ENCODE results near the gene PALM. TPM values are rescaled to one million over a fixed set of nuclear protein-coding genes. Genes with fewer than 3 reads are reported as not detected.

PALM gene
- total and polyA plus RNA-seq, 10 of the 15 experiments (the other 5 are each of a cell fraction or from before 2014, with no cell fraction given) = 0.09 to 0.95 (median 0.23) TPM; not detected in 2

- Histone ChIP-seq H3K79me2 (ENCODE audit: control insufficient read depth, insufficient read depth, low read length) (no peaks in the 10 kb centered on the region), H3K4me2 (ENCODE audit: control insufficient read depth, insufficient read depth) (no peak overlapping the region), H3K27ac (ENCODE audit: control insufficient read depth, insufficient read depth) (no peak overlapping the region), H3K36me3 (ENCODE audit: control insufficient read depth in 2 of 2, insufficient read depth in 2 of 2, low read length in 1 of 2) (no peaks in the 10 kb centered on the region), H4K20me1 (ENCODE audit: control insufficient read depth, insufficient read depth) (no peaks in the 10 kb centered on the region), H3K9ac (ENCODE audit: control insufficient read depth, insufficient read depth, low read length) (no peak overlapping the region), H3K9me3 (replicated peaks; ENCODE audit: control insufficient read depth, insufficient read depth, low read length) (no peaks in the 10 kb centered on the region), H3K27me3 (replicated peaks in 1 of 2; ENCODE audit: control insufficient read depth in 2 of 2, insufficient read depth in 2 of 2, low read length in 1 of 2) (no peaks in the 10 kb centered on the region), H3K4me1 (ENCODE audit: control insufficient read depth, insufficient read depth, low read length) (no peaks in the 10 kb centered on the region), H3K4me3 (no peak overlapping the region), H2AFZ (ENCODE audit: control insufficient read depth, low read depth, low read length) (no peak overlapping the region)
- DNase-seq (ENCODE audit: low read depth, low spot score) (no peak), ATAC-seq (peak; percentile 77), FAIRE-seq (no peak)
- intact Hi-C loops (cut with micrococcal nuclease; ENCODE audit: unreplicated experiment) = loop anchor here (2.0 kb wide), 1 partner anchor 91 kb away; no protein-coding TSS in a partner anchor
- ChIA-PET RAD21 (ENCODE audit: unreplicated experiment) (interaction anchor here (2.7 kb wide), 1 partner anchor 213 kb away, joined by 11 read pairs; the partner anchor contains the start of gene WDR18), SMC1A (ENCODE audit: uncharacterized antibody, unreplicated experiment) (no interaction called here), CTCF (interaction anchor here (2.3 to 2.4 kb wide), 2 partner anchors 92 to 152 kb away, joined by 12 to 14 read pairs; no protein-coding TSS in a partner anchor), POLR2A (no interaction called here)
- TF ChIP-seq NFXL1 (IDR thresholded peaks at IDR 0.05; ENCODE audit: borderline replicate concordance) (peak; percentile 94; the same call in 1 of the 2 replicates), RUNX3 (IDR thresholded peaks at IDR 0.05; ENCODE audit: low read length) (peak; percentile 38; the same call in 1 of the 2 replicates), KAT2A (conservative IDR thresholded peaks at IDR 0.05; ENCODE audit: control insufficient read depth, low read depth, low read length) (no peak), BRCA1 (IDR thresholded peaks at IDR 0.05; ENCODE audit: low read depth, low read length) (no peak), ELK1 (IDR thresholded peaks at IDR 0.05; ENCODE audit: low read depth, low read length) (0 out of 2 replicates have a peak, but pooled peaks have one; percentile 20), TCF3 (IDR thresholded peaks at IDR 0.05; ENCODE audit: borderline replicate concordance, insufficient read depth, low read depth, low read length) (no peak), SMARCA5 (IDR thresholded peaks at IDR 0.05) (0 out of 2 replicates have a peak, but pooled peaks have one; percentile 55), MYB (IDR thresholded peaks at IDR 0.05; ENCODE audit: borderline replicate concordance, low read depth, low read length) (no peak), YY1 (IDR thresholded peaks at IDR 0.05; ENCODE audit: low read depth, low read length) (peak; percentile 43; the same call in 1 of the 2 replicates), SMC3 (IDR thresholded peaks at IDR 0.05; ENCODE audit: borderline replicate concordance, low read length) (0 out of 2 replicates have a peak, but pooled peaks have one; percentile 11), CTCF (IDR thresholded peaks at IDR 0.05 in 2 of 3, conservative IDR thresholded peaks at IDR 0.05 in 1 of 3; ENCODE audit: control insufficient read depth in 2 of 3, extremely low read depth in 1 of 3, insufficient read depth in 1 of 3, low read depth in 3 of 3, low read length in 3 of 3) (peak; percentile 39 to 57 (median 40); a peak in 5 of 6 replicates), POLR2A (IDR thresholded peaks at IDR 0.05; ENCODE audit: low read depth, low read length) (no peak)
- no TSS peak for BruUV-seq (replicated peaks)
- 0% methylated on average over 6 of the region's 6 CpGs for WGBS (ENCODE audit: insufficient coverage, insufficient replicate concordance, low lambda C conversion rate, missing lambda C conversion rate)
- in situ Hi-C loops (cut with MboI) = loop anchor here (5.0 kb wide), 2 partner anchors 151 to 216 kb away; no protein-coding TSS in a partner anchor
These were observed 62.6 kb downstream of the PALM start for GRCh38 chr19:771332-771785.
